Neuronal stem cell (in vitro differentiated cells): ENCODE measurements around the gene PPP1R14B.
A peak's percentile ranks its signal among the peaks of the same experiment; 100 is the strongest.

Experiments used
- DNase-seq: peaks from one replicate; pipeline ENCODE4 v3.0.0-alpha.2; 2013; ENCODE audit warnings: low spot score
- H2AFZ ChIP-seq: one replicate; pipeline ENCODE4 v1.6.1; 2013; ENCODE audit warnings: mild to moderate bottlenecking, low read length, inconsistent platforms
- H2AK5ac ChIP-seq: 2 replicates; pipeline ENCODE4 v1.6.1; 2013; ENCODE audit warnings: low read depth, mild to moderate bottlenecking, inconsistent platforms, low read length, moderate library complexity, mixed read lengths
- H2BK120ac ChIP-seq: 2 replicates; pipeline ENCODE4 v1.6.1; 2013; ENCODE audit warnings: low read depth, mild to moderate bottlenecking, inconsistent platforms, low read length, moderate library complexity, mixed read lengths
- H2BK12ac ChIP-seq: one replicate; pipeline ENCODE4 v1.6.1; 2013; ENCODE audit warnings: low read length, inconsistent platforms
- H2BK15ac ChIP-seq: 2 replicates; pipeline ENCODE4 v1.6.1; 2013; ENCODE audit warnings: mild to moderate bottlenecking, low read length, inconsistent platforms, mixed read lengths
- H2BK5ac ChIP-seq: one replicate; pipeline ENCODE4 v1.6.1; 2013; ENCODE audit warnings: inconsistent platforms, mild to moderate bottlenecking, low read length, moderate library complexity
- H3K14ac ChIP-seq: one replicate; pipeline ENCODE4 v1.6.1; 2013; ENCODE audit warnings: low read length, inconsistent platforms
- H3K18ac ChIP-seq: 2 replicates; pipeline ENCODE4 v1.6.1; 2013; ENCODE audit warnings: low read length, inconsistent platforms
- H3K23ac ChIP-seq: 2 replicates; pipeline ENCODE4 v1.6.1; 2013; ENCODE audit warnings: low read depth, mild to moderate bottlenecking, mixed read lengths, low read length, inconsistent platforms; ENCODE audit not compliant: poor library complexity
- H3K27ac ChIP-seq: replicated peaks from 3 replicates; pipeline ENCODE4 v1.5.1; 2013; ENCODE audit warnings: low read length, inconsistent platforms
- H3K27me3 ChIP-seq, 3 experiments: 2 replicates each; pipeline ENCODE4 v1.6.1; 2013; ENCODE audit warnings: low read length in 3 of 3, mild to moderate bottlenecking in 2 of 3, inconsistent platforms in 1 of 3, low read depth in 1 of 3, mixed read lengths in 1 of 3, moderate library complexity in 1 of 3; ENCODE audit not compliant: control insufficient read depth in 3 of 3, insufficient read depth in 3 of 3
- H3K36me3 ChIP-seq, 2 donors: replicated peaks in 1 of 2; 2 replicates each; pipeline ENCODE4 v1.6.1; 2013; ENCODE audit warnings: low read length in 2 of 2; ENCODE audit not compliant: control insufficient read depth in 2 of 2, insufficient read depth in 2 of 2
- H3K4ac ChIP-seq: 2 replicates; pipeline ENCODE4 v1.6.1; 2013; ENCODE audit warnings: inconsistent platforms, mild to moderate bottlenecking, low read length, moderate library complexity
- H3K4me1 ChIP-seq, 2 donors: 1 replicate in 1 of 2; 2 replicates in 1 of 2; pipeline ENCODE4 v1.6.1; 2013; ENCODE audit warnings: low read length in 2 of 2, low read depth in 1 of 2; ENCODE audit not compliant: control insufficient read depth in 2 of 2, insufficient read depth in 1 of 2
- H3K4me2 ChIP-seq: one replicate; pipeline ENCODE4 v1.6.1; 2013; ENCODE audit warnings: mild to moderate bottlenecking, low read length, inconsistent platforms; ENCODE audit not compliant: insufficient read depth, poor library complexity, severe bottlenecking
- H3K4me3 ChIP-seq, 2 donors: 2 replicates each; pipeline ENCODE4 v1.5.1; 2013; ENCODE audit warnings: low read length in 2 of 2, mild to moderate bottlenecking in 2 of 2, inconsistent platforms in 1 of 2, moderate library complexity in 1 of 2
- H3K79me1 ChIP-seq: one replicate; pipeline ENCODE4 v1.6.1; 2013; ENCODE audit warnings: low read depth, mild to moderate bottlenecking, inconsistent platforms, low read length, moderate library complexity
- H3K9ac ChIP-seq: one replicate; pipeline ENCODE4 v1.6.1; 2013; ENCODE audit warnings: mild to moderate bottlenecking, low read depth, low read length, inconsistent platforms; ENCODE audit not compliant: poor library complexity
- H3K9me3 ChIP-seq, 2 donors: replicated peaks in 1 of 2; 2 replicates each; pipeline versions ENCODE3 to v1.6.1; 2013; ENCODE audit warnings: low read length in 2 of 2, mild to moderate bottlenecking in 2 of 2, inconsistent platforms in 1 of 2, low read depth in 1 of 2, mixed read lengths in 1 of 2, moderate library complexity in 1 of 2; ENCODE audit not compliant: control insufficient read depth in 2 of 2, insufficient read depth in 1 of 2
- H4K8ac ChIP-seq: one replicate; pipeline ENCODE4 v1.6.1; 2013; ENCODE audit warnings: low read depth, mild to moderate bottlenecking, inconsistent platforms, low read length, moderate library complexity
- H4K91ac ChIP-seq: one replicate; pipeline ENCODE4 v1.6.1; 2013; ENCODE audit warnings: low read length, low read depth, mild to moderate bottlenecking, inconsistent platforms; ENCODE audit not compliant: poor library complexity
- whole genome bisulfite sequencing, 2 donors: extraction: QIAGEN DNeasy Blood & Tissue Kit; methylation state at CpG; one replicate each; pipeline ENCODE4 v1.1.7; 2013; ENCODE audit warnings: missing lambda C conversion rate in 2 of 2, mixed read lengths in 1 of 2; ENCODE audit not compliant: insufficient read length in 2 of 2, insufficient replicate concordance in 1 of 2; ENCODE audit errors: extremely low coverage in 2 of 2; 5-methylcytosine and 5-hydroxymethylcytosine counted together

PPP1R14B gene

DNA sequence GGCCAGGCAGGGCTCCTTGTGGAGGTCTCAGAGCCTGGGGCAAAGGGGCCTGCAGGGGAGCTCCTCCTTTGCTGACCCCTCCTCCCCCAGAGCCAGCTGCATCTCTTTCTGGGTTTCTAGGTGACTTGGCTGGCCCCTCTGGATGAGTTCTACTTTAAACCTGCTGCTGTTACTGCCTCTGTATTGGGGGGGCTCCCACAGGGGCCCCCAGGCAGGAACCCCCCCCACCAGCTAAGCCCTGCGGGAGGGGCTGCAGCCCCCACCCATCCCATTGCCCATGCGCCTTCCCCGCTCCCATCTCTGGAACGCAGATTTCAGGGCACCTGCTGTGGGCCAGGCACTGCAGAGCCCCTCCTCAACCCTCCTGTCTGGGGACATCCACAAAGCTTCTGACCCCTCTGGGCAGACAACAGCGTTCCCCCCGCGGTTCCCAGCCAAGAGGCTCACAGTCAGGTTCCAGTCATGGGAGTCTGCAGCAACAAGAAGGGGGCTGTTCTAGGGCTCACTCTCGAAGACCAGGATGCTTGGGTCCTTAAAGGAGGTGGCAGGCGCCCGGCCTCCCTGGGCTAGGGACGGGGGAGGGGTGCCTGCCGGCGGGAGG is 3.8 kb upstream of the PPP1R14B start:
- H2BK120ac ChIP-seq = peak overlapping the region; percentile 90
- no peaks in the 10 kb centered on the region for H3K27me3 ChIP-seq
- WGBS, 2 donors = no CpG with 5 or more reads among the region's 13 CpGs

DNA sequence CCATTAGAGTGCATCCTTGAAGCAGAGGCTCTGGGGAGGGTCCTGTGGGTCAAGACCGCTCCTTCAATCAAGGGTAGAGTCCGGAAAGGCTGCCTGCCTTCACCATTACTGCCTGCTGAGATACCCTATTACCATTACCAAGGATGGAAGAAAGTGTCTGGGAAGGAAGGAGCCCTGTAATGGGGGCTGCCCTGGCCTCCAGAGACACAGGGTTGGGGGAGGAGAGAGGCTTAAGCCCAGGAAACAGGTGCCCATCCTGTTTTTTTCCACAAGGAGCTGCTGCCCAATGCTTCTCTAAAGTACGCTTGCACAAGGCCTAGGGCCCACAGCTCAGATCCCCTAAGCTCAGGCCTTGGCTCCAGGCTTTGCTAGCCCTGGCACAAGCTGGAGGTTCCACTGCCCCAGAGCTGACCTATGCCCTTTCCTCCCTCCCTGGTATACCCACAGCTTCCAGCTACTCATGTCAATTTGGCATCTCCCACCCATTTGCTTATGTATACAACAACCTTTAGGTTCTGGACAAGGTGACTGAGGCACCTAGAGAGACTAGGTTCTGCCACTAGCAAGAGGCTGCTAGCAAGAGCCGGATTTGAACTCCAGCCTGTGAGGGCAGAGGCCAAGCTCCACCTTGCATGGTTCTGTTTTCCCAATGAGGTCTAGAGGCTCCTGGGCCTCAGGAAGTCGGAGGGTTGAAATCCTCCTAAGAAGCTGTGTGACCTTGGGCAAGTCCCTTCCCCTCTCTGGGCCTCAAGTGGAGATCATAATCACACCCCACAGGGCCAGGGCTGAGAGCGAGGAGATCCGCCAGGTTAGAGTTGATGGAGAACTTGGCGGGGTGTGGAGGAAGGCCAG is 3.0 kb upstream of the PPP1R14B start:
- no peak overlapping the region for H2BK5ac ChIP-seq
- H3K4me3 ChIP-seq = peak overlapping the region in 1 of 2 donors; percentile 70
- H3K9ac ChIP-seq = no peak overlapping the region
- no peak overlapping the region for H2BK15ac ChIP-seq
- DNase-seq = no peak
- peak overlapping the region; percentile 65 for H2AFZ ChIP-seq
- no peak overlapping the region for H3K18ac ChIP-seq
- H3K9me3 ChIP-seq = no peaks in the 10 kb centered on the region
- H3K27me3 ChIP-seq = no peaks in the 10 kb centered on the region
- H3K27ac ChIP-seq = no peak overlapping the region
- H4K91ac ChIP-seq = no peak overlapping the region
- peaks cover 11% of the 10 kb centered on the region for H3K79me1 ChIP-seq
- H3K4ac ChIP-seq = no peak overlapping the region
- H3K23ac ChIP-seq = no peak overlapping the region
- H2BK120ac ChIP-seq = no peak overlapping the region
- H3K4me1 ChIP-seq = peaks cover 24 to 40% of the 10 kb centered on the region in 2 donors
- H4K8ac ChIP-seq = no peak overlapping the region
- no peak overlapping the region for H3K4me2 ChIP-seq
- no peak overlapping the region for H2BK12ac ChIP-seq
- no peak overlapping the region for H3K14ac ChIP-seq
- WGBS, 2 donors = no CpG with 5 or more reads among the region's 8 CpGs
- H2AK5ac ChIP-seq = peak overlapping the region; percentile 90
- H3K36me3 ChIP-seq = peaks cover 4 to 13% of the 10 kb centered on the region in 2 donors

More for the DNA sequence above, 3.8 kb upstream of the PPP1R14B start:
- Histone ChIP-seq H3K14ac (no peak overlapping the region), H3K36me3 (peaks cover 3 to 15% of the 10 kb centered on the region in 2 donors), H3K27ac (no peak overlapping the region), H3K4me3 (peak overlapping the region; percentile 70 to 71), H2AFZ (peak overlapping the region; percentile 97), H3K9ac (peak overlapping the region; percentile 88), H3K18ac (peak overlapping the region; percentile 98), H2BK15ac (peak overlapping the region; percentile 98), H3K9me3 (no peaks in the 10 kb centered on the region), H3K4me1 (peaks cover 21 to 36% of the 10 kb centered on the region in 2 donors), H2BK12ac (peak overlapping the region; percentile 11), H3K79me1 (peaks cover 7% of the 10 kb centered on the region), H2AK5ac (peak overlapping the region; percentile 0), H3K4me2 (peak overlapping the region; percentile 95), H4K91ac (peak overlapping the region; percentile 59), H3K23ac (peak overlapping the region; percentile 86), H4K8ac (peak overlapping the region; percentile 49), H2BK5ac (peak overlapping the region; percentile 83), H3K4ac (peak overlapping the region; percentile 56)
- DNase-seq = no peak

- Histone ChIP-seq H2BK5ac (no peak overlapping the region), H2BK120ac (no peak overlapping the region), H3K27me3 (no peaks in the 10 kb centered on the region), H3K14ac (no peak overlapping the region), H4K91ac (no peak overlapping the region), H2AFZ (peak overlapping the region; percentile 65), H2BK12ac (no peak overlapping the region), H3K23ac (peak overlapping the region; percentile 5), H3K27ac (no peak overlapping the region), H3K4ac (no peak overlapping the region), H3K9me3 (no peaks in the 10 kb centered on the region), H3K36me3 (peaks cover 3 to 9% of the 10 kb centered on the region in 2 donors), H3K79me1 (peaks cover 11% of the 10 kb centered on the region), H3K18ac (peak overlapping the region; percentile 35), H2BK15ac (peak overlapping the region; percentile 33), H3K4me3 (no peak overlapping the region), H2AK5ac (peak overlapping the region; percentile 90), H3K4me1 (peaks cover 24 to 40% of the 10 kb centered on the region in 2 donors), H4K8ac (no peak overlapping the region), H3K4me2 (no peak overlapping the region), H3K9ac (no peak overlapping the region)
- no CpG with 5 or more reads among the region's 4 CpGs for WGBS, 2 donors
- no peak for DNase-seq
These were observed 2.3 kb upstream of the PPP1R14B start for GRCh38 chr11:64249038-64249437.

DNA sequence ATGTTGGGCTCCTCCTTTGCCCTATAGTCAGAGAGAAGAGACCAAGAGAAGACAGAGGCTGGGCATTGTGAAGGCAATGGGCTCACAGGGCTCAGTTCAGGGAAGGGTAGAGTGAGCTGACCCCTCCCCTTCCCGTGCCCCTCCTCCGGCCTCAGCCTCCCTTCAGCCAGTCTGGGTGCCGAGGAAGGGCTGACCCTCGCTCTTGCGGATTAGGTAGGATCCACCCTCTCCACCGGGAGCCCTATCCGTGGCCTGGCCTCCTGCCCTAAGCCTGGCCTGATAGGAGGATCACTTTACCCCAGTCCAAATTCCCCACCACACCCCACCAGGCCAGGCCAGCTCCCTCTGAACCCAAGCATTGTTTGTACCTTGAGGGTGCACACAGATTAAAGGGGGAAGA is 1.8 kb upstream of the PPP1R14B start:
- no peak overlapping the region for H3K4ac ChIP-seq
- peak overlapping the region; percentile 33 for H2BK15ac ChIP-seq
- no peak overlapping the region for H4K8ac ChIP-seq
- no peak overlapping the region for H3K4me3 ChIP-seq
- peaks cover 11% of the 10 kb centered on the region for H3K79me1 ChIP-seq
- peak overlapping the region; percentile 90 for H2AK5ac ChIP-seq
- no peak overlapping the region for H2AFZ ChIP-seq
- no peak overlapping the region for H2BK5ac ChIP-seq
- H3K27ac ChIP-seq = no peak overlapping the region
- no peak overlapping the region for H3K9ac ChIP-seq
- peak overlapping the region; percentile 7 for H2BK120ac ChIP-seq
- peaks cover 24 to 40% of the 10 kb centered on the region in 2 donors for H3K4me1 ChIP-seq
- H4K91ac ChIP-seq = peak overlapping the region; percentile 17
- peaks cover 7 to 12% of the 10 kb centered on the region in 2 donors for H3K36me3 ChIP-seq
- H3K27me3 ChIP-seq = no peaks in the 10 kb centered on the region
- no peak overlapping the region for H3K14ac ChIP-seq
- no peaks in the 10 kb centered on the region for H3K9me3 ChIP-seq
- no peak overlapping the region for H2BK12ac ChIP-seq
- no peak for DNase-seq
- no CpG with 5 or more reads among the region's 7 CpGs for WGBS, 2 donors
- H3K23ac ChIP-seq = no peak overlapping the region
- no peak overlapping the region for H3K4me2 ChIP-seq
- H3K18ac ChIP-seq = peak overlapping the region; percentile 35
